Neural cell (in vitro differentiated cells): Measurements from ENCODE around the gene MRPL43. TPM values are rescaled to one million over a fixed set of nuclear protein-coding genes. Genes with fewer than 3 reads are reported as not detected.

Experiments
- H2AFZ ChIP-seq: fragments of 200-600, 300-800 bp; sonication (generic), shearing (Covaris generic); 2 replicates; pipeline ENCODE4 v1.6.0; 2014; ENCODE audit warnings: low read depth, mild to moderate bottlenecking, antibody characterized with exemption, low read length, moderate library complexity
- H3F3A ChIP-seq: fragments of 200-600 bp; shearing (Covaris generic); 2 replicates; pipeline ENCODE4 v1.6.1; 2016; ENCODE audit warnings: mild to moderate bottlenecking, moderate library complexity, mixed read lengths, antibody characterized with exemption, low read length; ENCODE audit not compliant: insufficient read depth, poor library complexity, severe bottlenecking
- H3K27ac ChIP-seq: fragments of 200-600, 300-800 bp; sonication (generic), shearing (Covaris generic); 2 replicates; pipeline ENCODE4 v1.5.1; 2014; ENCODE audit warnings: mild to moderate bottlenecking, low read length, moderate library complexity
- H3K27me3 ChIP-seq: fragments of 300-800, 200-600 bp; sonication (generic), shearing (Covaris generic); 2 replicates; pipeline ENCODE4 v1.6.0; 2014; ENCODE audit warnings: mild to moderate bottlenecking, low read depth, low read length, moderate library complexity; ENCODE audit not compliant: insufficient read depth
- H3K36me3 ChIP-seq: fragments of 300-800, 200-600 bp; sonication (generic), shearing (Covaris generic); 2 replicates; pipeline ENCODE4 v1.5.1; 2014; ENCODE audit warnings: mild to moderate bottlenecking, antibody characterized with exemption, low read length, moderate library complexity; ENCODE audit not compliant: insufficient read depth
- H3K4me2 ChIP-seq: fragments of 300-800, 200-600 bp; sonication (generic), shearing (Covaris generic); 2 replicates; pipeline ENCODE4 v1.6.0; 2014; ENCODE audit warnings: mild to moderate bottlenecking, low read length
- H3K4me3 ChIP-seq: fragments of 300-800, 200-600 bp; sonication (generic), shearing (Covaris generic); 2 replicates; pipeline ENCODE4 v1.5.1; 2014; ENCODE audit warnings: mild to moderate bottlenecking, low read length, moderate library complexity
- H3K79me2 ChIP-seq: fragments of 200-600 bp; shearing (Covaris generic); replicated peaks from 2 replicates; pipeline ENCODE4 v1.6.0; 2014; ENCODE audit warnings: mild to moderate bottlenecking, low read length, moderate library complexity; ENCODE audit not compliant: insufficient read depth
- H3K9ac ChIP-seq: fragments of 300-800, 200-600 bp; sonication (generic), shearing (Covaris generic); 2 replicates; pipeline ENCODE4 v1.6.1; 2016; ENCODE audit warnings: mild to moderate bottlenecking, low read length, mixed read lengths
- H3K9me2 ChIP-seq: fragments of 200-600 bp; shearing (Covaris generic); 2 replicates; pipeline ENCODE4 v1.6.1; 2016; ENCODE audit warnings: mild to moderate bottlenecking, low read length, mixed read lengths; ENCODE audit not compliant: insufficient read depth
- H3K9me3 ChIP-seq: fragments of 200-600, 300-800 bp; sonication (generic), shearing (Covaris generic); 2 replicates; pipeline ENCODE4 v1.6.1; 2016; ENCODE audit warnings: mild to moderate bottlenecking, mixed run types, low read length, moderate library complexity, mixed read lengths
- H4K20me1 ChIP-seq: fragments of 200-600 bp; shearing (Covaris generic); 2 replicates; pipeline ENCODE4 v1.6.1; 2016; ENCODE audit warnings: mild to moderate bottlenecking, mixed run types; ENCODE audit not compliant: insufficient read depth
- CTCF ChIP-seq: fragments of 450-650 bp; IDR thresholded peaks from 2 replicates; pipeline ENCODE4 v1.5.1; 2014; ENCODE audit warnings: antibody characterized with exemption, mild to moderate bottlenecking, moderate library complexity; ENCODE audit not compliant: poor library complexity, severe bottlenecking
- EP300 ChIP-seq: fragments of 450-650 bp; conservative IDR thresholded peaks from 2 replicates; pipeline ENCODE4 v1.6.1; 2014; ENCODE audit warnings: antibody characterized with exemption, mild to moderate bottlenecking, moderate library complexity; ENCODE audit not compliant: poor library complexity, severe bottlenecking
- EZH2 ChIP-seq: fragments of 200-600, 300-800 bp; shearing (Covaris generic), sonication (generic); IDR thresholded peaks from 2 replicates; pipeline ENCODE4 v1.6.1; 2014; ENCODE audit warnings: antibody characterized with exemption, low read length, borderline replicate concordance, mild to moderate bottlenecking; ENCODE audit not compliant: insufficient read depth, poor library complexity, severe bottlenecking
- MXI1 ChIP-seq: fragments of 450-650 bp; conservative IDR thresholded peaks from 2 replicates; pipeline ENCODE4 v1.6.1; 2014; ENCODE audit warnings: antibody characterized with exemption, mild to moderate bottlenecking; ENCODE audit not compliant: poor library complexity, severe bottlenecking
- POLR2AphosphoS5 ChIP-seq: IDR thresholded peaks from 2 replicates; pipeline ENCODE4 v1.6.1; 2012
- RAD21 ChIP-seq: fragments of 450-650 bp; conservative IDR thresholded peaks from 2 replicates; pipeline ENCODE4 v1.6.1; 2014; ENCODE audit warnings: antibody characterized with exemption, mild to moderate bottlenecking, moderate library complexity
- REST ChIP-seq: IDR thresholded peaks from 2 replicates; pipeline ENCODE4 v1.6.1; 2012; ENCODE audit warnings: borderline replicate concordance
- SMC3 ChIP-seq: fragments of 450-650 bp; conservative IDR thresholded peaks from 2 replicates; pipeline ENCODE4 v1.6.1; 2014; ENCODE audit warnings: antibody characterized with exemption, mild to moderate bottlenecking, moderate library complexity; ENCODE audit not compliant: poor library complexity
- TAF1 ChIP-seq: IDR thresholded peaks from 2 replicates; pipeline ENCODE4 v1.6.1; 2012; ENCODE audit warnings: low read depth
- polyA plus RNA-seq: library from polyadenylated mRNA; depleted of rRNA; stranded (reverse); fragments of >200 nt; gene quantifications from 2 replicates; pipeline ENCODE4 v1.2.3, GENCODE V29; 2014

MRPL43 gene
- polyA plus RNA-seq, 1 donor from 2014 or later, result 121 TPM

DNA sequence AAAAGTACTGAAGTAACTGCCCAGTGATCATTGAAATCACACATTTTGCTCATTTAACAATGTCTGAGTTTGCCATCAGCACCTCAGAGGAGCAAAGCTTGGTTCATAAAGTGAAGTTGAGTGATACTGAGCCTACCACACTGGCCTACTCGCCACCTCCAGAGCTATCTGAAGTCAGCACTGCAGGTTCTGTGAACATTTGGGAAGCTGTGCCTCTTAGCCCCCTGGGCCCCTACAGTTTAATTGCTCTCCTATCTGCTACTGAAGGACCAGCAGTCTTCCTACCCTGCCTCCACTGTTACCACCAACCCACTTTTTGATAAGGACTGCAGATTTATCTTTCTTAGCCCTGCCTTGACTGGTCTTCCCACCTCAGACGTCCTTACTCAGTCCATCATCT is 20.0 kb downstream of the MRPL43 start:
- no peak overlapping the region for H3K4me3 ChIP-seq
- no peaks in the 10 kb centered on the region for H3F3A ChIP-seq
- H3K9ac ChIP-seq, result no peak overlapping the region
- no peak overlapping the region for H3K4me2 ChIP-seq
- H3K9me3 ChIP-seq, result no peaks in the 10 kb centered on the region
- H4K20me1 ChIP-seq, result no peaks in the 10 kb centered on the region
- H3K27me3 ChIP-seq, result no peaks in the 10 kb centered on the region
- no peak overlapping the region for H3K27ac ChIP-seq
- no peaks in the 10 kb centered on the region for H3K79me2 ChIP-seq
- H2AFZ ChIP-seq, result no peak overlapping the region
- no peaks in the 10 kb centered on the region for H3K9me2 ChIP-seq
- peaks cover under 1% of the 10 kb centered on the region for H3K36me3 ChIP-seq
- TF ChIP-seq REST (no peak), SMC3 (no peak), EP300 (no peak), POLR2AphosphoS5 (no peak)

DNA sequence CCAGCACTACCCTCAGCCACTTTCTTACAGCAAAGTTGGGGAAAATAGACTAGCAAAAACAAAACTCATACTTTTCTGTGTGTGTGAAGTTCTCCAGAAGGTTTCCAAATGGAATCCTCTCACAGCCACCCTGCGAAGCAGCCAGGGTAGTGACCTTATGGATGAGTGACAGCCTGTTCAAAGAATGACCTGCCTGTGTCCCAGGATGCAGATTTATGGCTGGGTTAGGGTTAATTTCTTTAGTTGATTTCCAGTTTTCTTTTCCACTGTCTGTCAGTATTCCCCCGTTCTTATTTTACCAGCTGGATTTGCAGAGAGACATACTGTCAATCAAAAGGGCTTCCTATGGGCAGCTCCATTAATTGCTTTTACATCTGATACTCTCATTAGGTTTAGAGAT is 20.4 kb downstream of the MRPL43 start:
- Histone ChIP-seq H2AFZ (no peak overlapping the region), H3K4me3 (no peak overlapping the region), H3K9me2 (no peaks in the 10 kb centered on the region), H3K79me2 (no peaks in the 10 kb centered on the region), H3K27ac (no peak overlapping the region), H3K36me3 (peaks cover 5% of the 10 kb centered on the region), H3K4me2 (no peak overlapping the region), H3K27me3 (no peaks in the 10 kb centered on the region), H3K9me3 (no peaks in the 10 kb centered on the region), H3F3A (no peaks in the 10 kb centered on the region), H3K9ac (no peak overlapping the region), H4K20me1 (no peaks in the 10 kb centered on the region)
- no peak for TF ChIP-seq MXI1
- no peak for TF ChIP-seq EP300
- no peak for TF ChIP-seq SMC3
- TF ChIP-seq POLR2AphosphoS5, result no peak
- no peak for TF ChIP-seq EZH2
- no peak for TF ChIP-seq CTCF
- no peak for TF ChIP-seq REST
- TF ChIP-seq TAF1, result no peak
- TF ChIP-seq RAD21, result no peak
